NCI-H146 treated with DMSO at 0.1 percent for 48 hours (cell line): ENCODE results near the gene PRSS36.
A peak's percentile ranks its signal among the peaks of the same experiment; 100 is the strongest.
"Not testable (repeated sequence)": the region's sequence is repeated elsewhere in the genome, so short reads cannot be mapped to it uniquely, and the experiment has no call there.

Experiments used
- DNase-seq: peaks from one replicate; lab custom pipeline; 2025; ENCODE audit not compliant: unreplicated experiment; lab: John Stamatoyannopoulos, UW

Gene PRSS36

DNA sequence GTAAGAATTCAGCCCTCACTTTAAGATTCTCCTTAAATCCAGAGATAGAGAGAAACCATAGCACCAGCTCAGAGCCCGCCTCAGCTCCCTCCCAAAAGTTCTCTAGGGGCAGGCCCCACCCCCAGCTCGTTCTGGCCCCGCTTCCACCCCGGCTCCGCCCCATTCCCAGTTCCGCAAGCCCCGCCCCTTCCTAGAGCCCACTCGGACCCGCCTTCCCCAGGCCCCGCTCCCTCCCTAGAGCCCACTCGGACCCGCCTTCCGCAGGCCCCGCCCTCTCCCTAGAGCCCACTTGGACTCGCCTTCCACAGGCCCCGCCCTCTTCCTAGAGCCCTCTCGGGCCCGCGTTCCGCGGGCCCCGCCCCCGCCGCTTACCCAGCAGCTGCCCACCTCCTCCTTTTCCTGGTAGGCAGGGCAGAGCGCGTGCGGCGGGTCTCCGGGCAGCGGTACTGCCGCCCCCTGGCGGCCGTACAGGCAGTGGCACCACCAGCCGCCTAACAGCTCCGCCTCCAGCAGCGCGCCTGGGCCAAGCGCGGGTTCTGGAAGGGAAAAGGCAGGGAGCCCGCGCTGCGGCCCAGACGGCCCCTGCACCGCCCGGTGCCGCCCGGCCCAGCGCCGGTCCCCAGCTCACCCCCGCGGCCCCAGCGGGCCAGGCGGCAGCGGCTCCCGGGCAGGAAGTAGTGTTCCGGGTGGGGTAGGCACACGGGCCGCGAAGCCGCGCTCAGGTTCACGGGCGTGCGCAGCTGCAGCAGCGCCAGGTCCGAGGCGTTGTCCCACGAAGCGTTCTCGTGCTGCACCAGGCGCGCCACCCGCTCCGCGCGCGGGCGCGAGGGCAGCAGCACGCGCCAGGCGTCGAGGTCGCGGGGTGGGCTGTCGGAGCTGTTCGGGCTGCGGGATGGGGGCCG, 7.5 kb downstream of the PRSS36 start:
- peak; percentile 99 for DNase-seq

- DNase-seq: no peak
Measured at GRCh38 chr16:31141489-31142108, 8.3 kb downstream of the PRSS36 start.

- DNase-seq: not testable (repeated sequence)
Measured at GRCh38 chr16:31141071-31141469, 8.8 kb downstream of the PRSS36 start.

- no peak for DNase-seq
Measured at GRCh38 chr16:31138621-31139578, 11.0 kb downstream of the PRSS36 start.

DNA sequence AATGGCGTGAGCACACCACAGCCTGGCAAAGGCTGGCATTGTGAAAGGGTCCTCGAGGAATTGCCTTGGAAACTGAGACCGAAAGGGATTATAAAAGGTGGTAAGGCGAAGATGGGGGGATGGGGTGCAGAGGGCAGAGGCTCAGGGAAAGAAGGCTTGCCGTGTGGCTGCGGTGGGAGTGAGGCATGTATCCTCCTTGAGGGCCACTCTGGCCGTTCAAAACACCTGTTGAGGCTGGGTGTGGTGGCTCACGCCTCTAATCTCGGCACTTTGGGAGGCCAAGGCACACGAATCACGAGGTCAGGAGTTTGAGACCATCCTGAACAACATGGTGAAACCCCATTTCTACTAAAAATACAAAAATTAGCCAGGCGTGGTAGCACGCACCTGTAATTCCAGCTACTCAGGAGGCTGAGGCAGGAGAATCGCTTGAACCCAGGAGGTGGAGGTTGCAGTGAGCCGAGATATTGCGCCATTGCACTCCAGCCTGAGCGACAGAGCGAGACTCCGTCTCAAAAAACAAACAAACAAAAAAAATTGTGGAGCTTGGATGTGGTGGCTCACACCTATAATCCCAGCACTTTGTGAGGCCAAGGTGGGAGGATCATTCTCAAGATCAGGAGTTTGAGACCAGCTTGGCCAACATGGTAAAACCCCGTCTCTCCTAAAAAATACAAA, 12.9 kb downstream of the PRSS36 start:
- not testable (repeated sequence) for DNase-seq

DNA sequence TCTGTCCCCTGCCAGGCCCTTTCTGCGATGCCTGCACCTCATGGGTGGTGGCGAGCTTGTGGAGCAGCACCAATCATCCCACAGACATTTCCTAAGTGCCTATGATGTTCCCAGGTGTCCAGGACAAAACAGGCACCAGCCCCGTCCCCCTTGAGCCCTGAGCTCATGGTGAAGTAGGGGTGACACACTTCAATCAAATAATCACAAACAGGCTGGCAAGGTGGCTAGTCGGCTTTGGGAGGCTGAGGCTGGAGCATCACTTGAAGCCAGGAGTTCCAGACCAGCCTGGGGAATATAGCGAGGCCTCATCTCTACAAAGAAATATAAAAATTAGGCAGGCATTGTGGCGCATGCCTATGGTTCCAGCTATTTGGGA, 13.6 kb downstream of the PRSS36 start:
- DNase-seq: no peak

DNA sequence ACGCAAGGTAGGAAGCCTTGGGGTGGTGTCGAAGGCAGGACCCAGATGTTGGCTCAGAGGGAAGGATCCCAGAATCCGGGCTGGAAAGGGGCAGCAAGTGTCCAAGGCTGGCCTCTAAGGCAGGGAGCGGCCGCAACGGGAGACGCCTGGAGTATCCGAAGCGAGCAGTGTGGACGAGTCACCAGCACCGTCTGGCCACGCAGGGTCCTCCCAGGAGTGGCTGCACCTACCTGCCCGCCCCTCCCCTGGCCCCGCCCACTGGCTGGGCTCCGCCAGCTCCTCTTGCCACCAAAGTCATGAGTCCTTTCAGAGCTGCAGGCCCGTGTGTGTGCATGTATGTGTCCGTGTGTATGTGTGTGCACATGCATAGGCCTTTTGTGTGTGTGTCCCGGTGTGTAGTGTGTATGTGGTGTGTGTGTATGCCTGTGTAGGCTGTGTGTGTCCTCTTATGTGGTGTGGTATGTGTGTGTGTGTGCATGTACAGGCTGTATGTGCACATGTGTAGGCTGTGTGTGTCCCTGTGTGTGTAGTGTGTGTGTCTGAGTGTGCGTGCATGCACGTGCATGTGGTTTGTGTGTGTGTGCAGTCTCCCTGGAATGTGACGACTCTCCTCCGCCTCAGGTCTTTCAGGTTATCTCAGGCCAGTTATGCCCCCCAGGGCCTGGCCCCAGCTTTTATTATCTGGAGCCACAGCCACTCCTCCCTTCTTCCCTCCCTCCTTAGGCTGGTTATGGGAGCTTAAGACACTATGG, 14.2 kb downstream of the PRSS36 start, which contains the start of gene PRSS8:
PRSS8 (minus strand) TSS at position 193 of the 752 bp plus-strand sequence. CDS start 229 bp downstream, outside the sequence.
- no peak for DNase-seq

GRCh38 chr16:31134625-31135534, 15.0 kb downstream of the PRSS36 start:
- DNase-seq: no peak

DNA sequence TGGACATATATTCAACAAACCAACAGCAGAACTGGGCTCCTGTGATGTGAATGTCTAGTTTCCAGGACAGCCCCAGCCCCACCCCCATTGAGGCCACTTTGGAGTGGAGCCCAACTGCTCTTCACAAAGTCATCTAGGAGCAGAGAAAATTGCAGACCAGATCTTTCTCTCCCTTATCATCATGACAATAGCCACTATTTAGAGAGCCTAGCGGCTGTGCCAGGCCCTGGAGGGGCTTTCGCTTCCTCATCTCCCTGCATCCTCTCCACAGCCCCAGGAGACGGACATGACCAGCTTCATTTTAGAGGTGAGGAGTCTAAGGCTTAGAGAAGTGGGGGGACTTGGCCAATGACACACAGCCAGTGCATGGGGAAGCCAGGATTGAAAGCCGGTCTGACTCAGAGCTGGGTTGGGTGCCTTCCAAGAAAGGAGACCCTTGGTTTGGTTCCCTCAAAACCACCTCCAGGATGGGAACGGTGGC, 15.7 kb downstream of the PRSS36 start:
- no peak for DNase-seq

- DNase-seq: no peak
Measured at GRCh38 chr16:31133046-31133501, 16.8 kb downstream of the PRSS36 start.

GRCh38 chr16:31132303-31132979, 17.4 kb downstream of the PRSS36 start:
- DNase-seq: no peak

GRCh38 chr16:31131841-31132271, 18.0 kb downstream of the PRSS36 start:
- DNase-seq: no peak

DNA sequence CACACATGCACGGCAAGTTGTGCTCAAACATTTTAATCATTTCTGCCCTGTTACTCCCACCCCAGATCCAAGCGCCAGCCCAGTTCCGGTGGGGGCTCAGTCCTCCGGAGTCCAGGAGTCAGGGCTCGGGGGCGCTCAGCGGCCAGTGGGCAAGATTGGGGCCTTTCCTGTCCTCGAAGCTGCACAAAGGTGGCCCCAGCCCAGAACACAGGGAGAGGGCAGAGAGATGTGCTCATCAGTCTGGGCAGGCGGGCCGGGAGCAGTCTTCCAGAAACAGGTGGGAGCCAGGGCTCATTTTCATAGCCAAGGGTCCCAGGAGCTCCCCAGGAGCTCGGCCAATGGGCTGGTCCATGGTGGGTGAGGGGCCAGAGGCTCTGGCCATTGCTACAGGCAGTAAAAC, 18.4 kb downstream of the PRSS36 start:
- no peak for DNase-seq

GRCh38 chr16:31130899-31131298, 19.0 kb downstream of the PRSS36 start:
- DNase-seq: no peak

GRCh38 chr16:31130336-31130891, 19.5 kb downstream of the PRSS36 start:
- no peak for DNase-seq

DNA sequence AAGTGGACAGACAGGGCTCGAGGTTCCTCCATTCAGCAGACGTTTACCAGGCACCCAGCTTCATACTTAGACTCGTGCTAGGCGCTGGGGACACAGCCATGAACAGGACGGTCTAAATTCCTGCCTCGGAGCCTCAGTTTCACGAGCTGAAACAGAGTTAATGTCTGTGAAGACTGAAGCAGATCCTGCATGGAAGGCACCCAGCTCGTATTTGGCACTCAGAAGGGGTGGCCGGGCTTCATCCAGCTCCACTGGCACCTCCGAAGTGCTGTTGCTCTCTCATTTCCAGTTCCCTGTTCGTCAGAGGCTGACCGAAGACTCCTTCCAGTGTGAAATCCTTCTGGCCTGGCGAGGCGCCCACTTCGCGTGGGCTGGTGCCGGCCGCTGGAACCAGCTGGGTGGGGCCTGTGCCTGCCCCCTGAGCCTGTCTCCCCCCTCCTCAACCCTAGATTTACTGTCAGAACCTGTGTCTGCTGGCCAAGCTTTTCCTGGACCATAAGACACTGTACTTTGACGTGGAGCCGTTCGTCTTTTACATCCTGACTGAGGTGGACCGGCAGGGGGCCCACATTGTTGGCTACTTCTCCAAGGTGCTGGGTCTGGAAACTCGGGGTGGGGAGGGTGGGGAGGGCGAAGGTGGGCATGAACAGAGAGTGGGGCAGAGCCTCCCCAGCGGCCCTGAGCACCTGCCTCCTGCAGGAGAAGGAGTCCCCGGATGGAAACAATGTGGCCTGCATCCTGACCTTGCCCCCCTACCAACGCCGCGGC, 20.1 kb downstream of the PRSS36 start:
- DNase-seq: no peak
